ENCODE data around the gene YIF1A. TPM values are rescaled to one million over a fixed set of nuclear protein-coding genes. Genes with fewer than 3 reads are reported as not detected.
"Not testable (repeated sequence)": the region's sequence is repeated elsewhere in the genome, so short reads cannot be mapped to it uniquely, and the experiment has no call there.

Gene YIF1A
- total RNA-seq, 3 donors from 2014 or later = 56.8 to 61.4 (median 57.7) TPM

- DNase-seq (ENCODE audit: low spot score in 2 of 2) = no peak
- intact Hi-C loops (cut with DNase I; ENCODE audit: low total_unique reads) = no loop called here
- H3K4me3 ChIP-seq = no peak overlapping the region
- peaks cover 0 to 4% of the 10 kb centered on the region in 2 donors for H3K4me1 ChIP-seq
- no peaks in the 10 kb centered on the region for H3K9me3 ChIP-seq
- no peak overlapping the region for H3K27ac ChIP-seq
- no peaks in the 10 kb centered on the region for H3K36me3 ChIP-seq
- H3K27me3 ChIP-seq = no peaks in the 10 kb centered on the region
- TF ChIP-seq, protein P1, sequence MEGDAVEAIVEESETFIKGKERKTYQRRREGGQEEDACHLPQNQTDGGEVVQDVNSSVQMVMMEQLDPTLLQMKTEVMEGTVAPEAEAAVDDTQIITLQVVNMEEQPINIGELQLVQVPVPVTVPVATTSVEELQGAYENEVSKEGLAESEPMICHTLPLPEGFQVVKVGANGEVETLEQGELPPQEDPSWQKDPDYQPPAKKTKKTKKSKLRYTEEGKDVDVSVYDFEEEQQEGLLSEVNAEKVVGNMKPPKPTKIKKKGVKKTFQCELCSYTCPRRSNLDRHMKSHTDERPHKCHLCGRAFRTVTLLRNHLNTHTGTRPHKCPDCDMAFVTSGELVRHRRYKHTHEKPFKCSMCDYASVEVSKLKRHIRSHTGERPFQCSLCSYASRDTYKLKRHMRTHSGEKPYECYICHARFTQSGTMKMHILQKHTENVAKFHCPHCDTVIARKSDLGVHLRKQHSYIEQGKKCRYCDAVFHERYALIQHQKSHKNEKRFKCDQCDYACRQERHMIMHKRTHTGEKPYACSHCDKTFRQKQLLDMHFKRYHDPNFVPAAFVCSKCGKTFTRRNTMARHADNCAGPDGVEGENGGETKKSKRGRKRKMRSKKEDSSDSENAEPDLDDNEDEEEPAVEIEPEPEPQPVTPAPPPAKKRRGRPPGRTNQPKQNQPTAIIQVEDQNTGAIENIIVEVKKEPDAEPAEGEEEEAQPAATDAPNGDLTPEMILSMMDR (IDR thresholded peaks at IDR 0.05) = no peak
- TF ChIP-seq POLR2A (IDR thresholded peaks at IDR 0.05) (no peak), POLR2AphosphoS5 (IDR thresholded peaks at IDR 0.05) (no peak)
Measured at GRCh38 chr11:66279092-66279734, 9.7 kb downstream of the YIF1A start.

DNA sequence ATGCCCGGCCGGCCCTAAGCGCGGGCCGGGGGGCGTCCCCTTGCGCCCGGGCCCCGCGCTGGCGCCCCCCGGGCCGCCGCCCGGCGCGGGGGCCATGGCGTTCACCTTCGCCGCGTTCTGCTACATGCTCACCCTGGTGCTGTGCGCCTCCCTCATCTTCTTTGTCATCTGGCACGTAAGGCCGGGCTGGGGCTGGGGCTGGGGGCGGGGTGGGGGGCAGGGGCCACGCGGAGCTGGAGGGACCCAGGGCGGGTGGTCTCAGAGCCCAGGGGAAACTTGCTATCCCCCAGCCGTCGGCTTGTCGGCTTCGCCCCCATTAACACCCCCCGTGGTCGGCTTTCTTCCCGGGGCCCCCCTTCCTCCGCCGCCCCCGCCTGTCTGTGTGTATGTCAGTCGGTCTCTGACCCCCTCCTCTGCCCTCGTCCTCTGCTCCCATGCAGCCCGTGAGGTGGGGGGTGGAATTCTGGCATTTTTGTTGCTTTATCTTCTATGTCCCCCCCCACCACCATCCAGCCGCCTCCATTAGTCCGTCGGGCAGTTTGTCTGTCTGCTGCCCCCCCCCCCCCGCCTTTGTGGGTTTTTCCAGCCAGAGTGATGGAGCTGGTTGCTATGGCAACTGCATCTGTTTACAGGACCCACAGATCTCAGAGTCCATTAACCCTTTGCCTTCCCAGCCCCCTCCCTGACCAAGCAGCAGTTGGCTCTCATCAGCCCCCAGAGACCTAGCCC, 10.4 kb downstream of the YIF1A start:
- no peaks in the 10 kb centered on the region for H3K36me3 ChIP-seq
- H3K27me3 ChIP-seq = no peaks in the 10 kb centered on the region
- intact Hi-C loops (cut with DNase I; ENCODE audit: low total_unique reads) = no loop called here
- no peak for DNase-seq (ENCODE audit: low spot score in 2 of 2)
- H3K27ac ChIP-seq = no peak overlapping the region
- peak overlapping the region in 2 of 3 donors; percentile 42 to 70 for H3K4me3 ChIP-seq
- peaks cover 0 to 4% of the 10 kb centered on the region in 2 donors for H3K4me1 ChIP-seq
- TF ChIP-seq, protein P1 (IDR thresholded peaks at IDR 0.05) = no peak
- TF ChIP-seq POLR2AphosphoS5 (IDR thresholded peaks at IDR 0.05) (no peak), POLR2A (IDR thresholded peaks at IDR 0.05) (no peak)
- H3K9me3 ChIP-seq = no peaks in the 10 kb centered on the region

DNA sequence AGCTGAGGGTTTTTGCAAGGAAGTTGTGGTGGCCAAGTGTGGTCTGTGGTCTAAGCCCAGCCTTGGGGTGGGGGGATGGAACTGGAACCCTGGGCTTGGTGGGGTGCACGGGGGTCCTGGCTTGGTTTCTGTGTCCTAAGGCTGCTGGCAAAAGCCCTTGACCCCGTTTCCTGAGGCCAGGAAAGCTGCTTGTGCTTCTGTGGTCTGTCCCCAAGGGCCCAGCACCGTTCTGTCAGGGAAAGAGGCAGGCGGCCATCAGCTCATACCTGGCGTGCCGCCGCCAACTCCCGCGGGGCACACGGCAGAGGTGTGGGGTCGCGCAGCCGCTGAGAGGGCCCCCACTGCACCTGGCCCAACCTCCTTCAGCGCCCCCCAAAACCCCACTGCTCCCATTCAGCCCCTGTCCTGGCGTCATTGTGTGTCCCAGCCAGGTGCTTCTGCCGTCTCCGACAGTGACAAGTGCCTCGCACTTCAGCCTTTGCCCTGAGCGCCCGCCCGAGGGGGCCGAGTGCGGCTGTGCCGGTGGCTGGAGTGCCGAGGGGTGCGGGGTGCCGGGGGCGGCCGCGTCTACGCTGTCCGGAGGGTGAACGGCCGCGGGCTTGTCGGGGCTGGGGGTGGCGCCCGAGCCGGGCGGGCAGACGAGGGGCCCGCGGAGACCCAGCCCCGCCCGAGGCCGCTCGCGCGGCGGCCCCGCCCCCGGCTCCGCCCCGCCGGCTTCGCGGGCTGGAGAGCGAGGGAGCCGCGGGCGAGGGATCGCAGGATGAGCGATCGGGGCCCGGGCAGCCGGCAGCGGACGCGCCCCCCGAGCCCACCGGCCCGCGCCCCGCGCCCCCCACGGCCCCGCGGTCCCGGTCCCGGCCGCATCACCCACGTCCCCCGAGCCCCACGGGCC, 11.2 kb downstream of the YIF1A start, which contains the start of gene CNIH2:
CNIH2 (plus strand) TSS at position 705 of the 892 bp plus-strand sequence. CDS start 282 bp downstream, outside the sequence.
- Histone ChIP-seq H3K36me3 (peaks cover 7% of the 10 kb centered on the region), H3K4me3 (peak within 1 kb of the TSS; percentile 18 to 70 (median 42)), H3K4me1 (peaks cover 0 to 4% of the 10 kb centered on the region in 2 donors), H3K27ac (peak within 1 kb of the TSS; percentile 27 to 40), H3K9me3 (no peaks in the 10 kb centered on the region), H3K27me3 (no peaks in the 10 kb centered on the region)
- intact Hi-C loops (cut with DNase I; ENCODE audit: low total_unique reads) = no loop called here
- DNase-seq (ENCODE audit: low spot score in 2 of 2) = no peak
- TF ChIP-seq POLR2A (IDR thresholded peaks at IDR 0.05) (no peak), POLR2AphosphoS5 (IDR thresholded peaks at IDR 0.05) (no peak)
- TF ChIP-seq, protein P1 (IDR thresholded peaks at IDR 0.05) = no peak

DNA sequence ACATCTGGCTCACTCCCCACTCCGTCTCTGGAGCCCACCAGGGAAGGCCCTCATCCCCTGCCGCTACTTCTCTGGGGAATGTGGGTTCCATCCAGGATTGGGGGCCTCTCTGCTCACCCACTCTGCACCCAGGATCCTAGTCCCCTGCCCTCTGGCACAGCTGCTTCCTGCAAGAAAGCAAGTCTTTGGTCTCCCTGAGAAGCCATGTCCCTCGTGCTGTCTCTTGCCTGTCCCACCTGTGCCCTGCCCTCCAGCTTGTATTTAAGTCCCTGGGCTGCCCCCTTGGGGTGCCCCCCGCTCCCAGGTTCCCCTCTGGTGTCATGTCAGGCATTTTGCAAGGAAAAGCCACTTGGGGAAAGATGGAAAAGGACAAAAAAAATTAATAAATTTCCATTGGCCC, 11.9 kb downstream of the YIF1A start:
- H3K9me3 ChIP-seq; DNase-seq (ENCODE audit: low spot score in 2 of 2); intact Hi-C loops (cut with DNase I; ENCODE audit: low total_unique reads); H3K27me3 ChIP-seq; H3K4me1 ChIP-seq; H3K4me3 ChIP-seq: not testable (repeated sequence)
- peak overlapping the region in 1 of 2 donors; percentile 40 for H3K27ac ChIP-seq
- H3K36me3 ChIP-seq = peaks cover 11% of the 10 kb centered on the region

DNA sequence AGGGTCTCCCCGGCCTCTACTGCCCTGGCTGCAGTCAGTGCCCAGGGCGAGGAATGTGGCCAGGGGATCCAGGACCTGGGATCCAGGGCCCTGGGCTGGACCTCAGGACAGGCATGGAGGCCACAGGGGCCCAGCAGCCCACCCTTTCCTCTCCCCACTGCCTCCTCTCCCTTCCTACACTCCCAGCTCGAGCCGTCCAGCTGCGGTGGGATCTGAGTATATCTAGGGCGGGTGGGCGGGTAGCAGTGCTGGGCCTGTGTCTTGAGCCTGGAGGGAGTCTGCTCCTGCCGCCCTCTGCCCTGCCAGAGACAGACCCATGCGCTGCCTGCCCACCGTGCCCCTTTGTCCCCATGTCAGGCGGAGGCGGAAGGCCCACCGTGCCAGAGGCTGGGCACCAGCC, 12.3 kb downstream of the YIF1A start:
- H3K9me3 ChIP-seq; H3K27me3 ChIP-seq; DNase-seq (ENCODE audit: low spot score in 2 of 2); H3K4me3 ChIP-seq; intact Hi-C loops (cut with DNase I; ENCODE audit: low total_unique reads); H3K27ac ChIP-seq; H3K4me1 ChIP-seq: not testable (repeated sequence)
- peaks cover 11% of the 10 kb centered on the region for H3K36me3 ChIP-seq
